RPMI7951 (cell line): Measurements from ENCODE around the gene SUV39H2. TPM values are rescaled to one million over a fixed set of nuclear protein-coding genes. Genes with fewer than 3 reads are reported as not detected.
A peak's percentile ranks its signal among the peaks of the same experiment; 100 is the strongest.
"Not testable (repeated sequence)": the region's sequence is repeated elsewhere in the genome, so short reads cannot be mapped to it uniquely, and the experiment has no call there.

ENCODE experiments used
- DNase-seq: peaks from one replicate; pipeline ENCODE4 v3.0.0-alpha.2; 2012; ENCODE audit warnings: low read depth
- total RNA-seq: library from RNA; depleted of rRNA; stranded (reverse); fragments of >200 nt; shearing (Covaris generic); gene quantifications from 2 replicates; pipeline ENCODE4 v1.2.3, GENCODE V29; 2014; rRNA removed

Gene SUV39H2
- total RNA-seq, 1 experiment from 2014 or later = 48.5 TPM

DNA sequence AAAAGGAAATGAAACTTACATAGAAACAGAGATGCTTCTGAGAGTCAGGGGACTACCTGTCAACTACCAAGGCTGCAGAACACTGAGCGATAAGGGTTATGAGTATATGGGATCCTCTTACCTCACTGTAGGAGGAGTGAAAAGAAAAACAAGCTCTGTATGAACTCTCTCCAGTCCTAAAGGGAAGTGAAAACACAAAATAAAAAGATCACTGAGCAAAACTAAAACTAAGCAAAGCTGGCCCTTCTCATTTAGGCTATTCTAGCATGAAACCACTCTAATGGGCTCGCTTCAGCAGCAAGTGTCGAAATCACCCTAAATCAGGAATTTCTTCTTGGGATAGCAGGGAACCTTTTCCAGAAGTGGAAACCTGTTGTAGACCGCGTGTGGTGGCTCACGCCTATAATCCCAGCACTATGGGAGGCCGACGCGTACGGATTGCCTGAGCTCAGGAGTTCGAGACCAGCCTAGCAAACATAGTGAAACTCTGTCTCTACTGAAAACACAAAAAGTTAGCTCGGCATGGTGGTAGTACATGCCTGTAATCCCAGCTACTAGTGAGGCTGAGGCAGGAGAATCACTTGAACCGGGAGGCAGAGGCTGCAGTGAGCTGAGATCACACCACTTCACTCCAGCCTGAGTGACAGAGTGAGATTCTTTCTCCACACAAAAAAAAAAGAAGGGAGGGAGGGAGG lies 48.2 kb downstream of the SUV39H2 start:
- DNase-seq = no peak

DNA sequence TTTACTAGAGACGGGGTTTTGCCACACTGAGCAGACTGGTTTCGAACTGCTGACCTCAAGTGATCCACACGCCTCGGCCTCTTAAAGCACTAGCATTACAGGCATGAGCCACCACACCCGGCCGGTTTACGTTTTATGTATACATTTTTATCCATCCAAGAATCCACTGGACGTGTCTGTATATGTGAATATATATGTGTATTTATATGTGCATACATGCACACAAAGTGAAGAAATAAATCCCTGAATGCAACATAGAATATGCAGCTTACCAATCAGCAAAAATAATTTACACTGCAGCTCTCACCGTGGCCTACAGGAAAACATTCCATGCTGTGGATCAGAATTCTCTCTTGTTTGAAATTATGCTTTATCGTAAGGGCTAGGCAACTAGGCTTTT lies 51.9 kb downstream of the SUV39H2 start:
- DNase-seq = no peak

DNA sequence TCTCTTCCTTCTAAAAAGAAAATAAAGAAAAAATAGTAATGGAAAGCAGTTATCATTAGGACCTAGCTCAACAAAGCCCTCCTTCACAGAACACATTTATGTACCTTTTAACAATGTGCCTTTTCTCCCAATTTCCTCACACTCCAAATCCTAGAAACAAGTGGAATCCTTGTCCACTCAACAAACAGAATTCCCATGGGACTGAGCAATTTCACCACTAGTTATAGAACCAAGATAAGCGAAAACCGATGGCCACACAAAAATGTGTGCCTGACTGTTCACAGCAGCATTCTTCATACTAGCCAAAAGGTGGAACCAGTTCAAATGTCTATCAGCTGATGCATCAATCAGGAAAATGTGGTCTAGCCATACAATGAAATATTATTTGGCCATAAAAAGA lies 57.9 kb downstream of the SUV39H2 start:
- DNase-seq = peak; percentile 39

DNA sequence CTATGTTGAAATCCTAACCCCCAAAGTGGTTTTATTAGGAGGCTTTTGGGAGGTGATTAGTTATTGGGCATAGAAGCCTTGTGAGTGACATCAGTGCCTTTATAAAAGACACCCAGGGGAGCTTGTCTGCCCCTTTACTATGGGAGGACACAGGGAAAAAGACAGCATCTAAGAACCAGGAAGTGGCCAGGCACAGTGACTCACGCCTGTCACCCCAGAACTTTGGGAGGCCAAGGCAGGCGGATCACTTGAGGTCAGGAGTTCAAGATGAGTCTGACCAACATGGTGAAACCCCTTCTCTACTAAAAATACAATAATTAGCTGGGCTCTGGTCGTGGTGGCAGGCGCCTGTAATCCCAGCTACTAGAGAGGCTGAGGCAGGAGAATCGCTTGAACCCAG lies 60.3 kb downstream of the SUV39H2 start:
- peak; percentile 64 for DNase-seq

DNA sequence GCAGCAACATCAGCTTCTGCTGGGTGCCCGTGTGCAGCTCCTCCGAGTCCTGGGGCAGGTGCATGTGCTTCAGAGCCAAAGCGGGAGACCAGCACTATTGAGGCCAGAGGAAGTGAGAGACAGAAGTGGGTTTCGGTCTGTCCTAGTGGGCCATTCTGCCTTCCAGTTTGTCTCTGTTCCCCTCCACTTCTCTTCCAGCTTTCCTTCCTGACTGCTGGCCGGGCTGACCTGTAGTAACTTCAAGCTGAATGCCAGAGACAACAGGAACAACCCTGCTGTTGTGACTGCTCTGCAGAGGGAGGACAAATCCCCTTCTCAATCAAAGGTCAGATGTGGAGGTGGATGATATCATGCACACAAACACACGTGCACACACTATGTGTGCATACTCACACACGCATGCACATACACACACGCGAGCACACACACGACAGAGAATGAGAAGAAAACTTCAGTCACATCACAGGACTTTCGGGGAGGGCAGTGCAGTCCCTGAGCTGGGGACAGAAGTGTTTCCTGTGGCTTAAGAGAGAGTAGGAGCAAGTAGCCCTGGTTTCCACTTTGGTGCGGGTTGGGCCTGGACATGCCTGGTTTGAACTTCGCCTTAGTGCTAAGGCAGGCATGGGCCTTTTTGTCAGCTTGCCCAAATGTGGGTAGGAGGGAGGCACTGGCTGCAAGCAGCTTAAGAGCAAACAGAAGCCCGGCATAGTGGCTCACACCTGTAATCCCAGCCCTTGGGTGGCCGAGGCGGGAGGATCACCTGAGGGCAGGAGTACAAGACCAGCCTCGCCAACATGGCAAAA lies 63.7 kb downstream of the SUV39H2 start:
- not testable (repeated sequence) for DNase-seq

DNA sequence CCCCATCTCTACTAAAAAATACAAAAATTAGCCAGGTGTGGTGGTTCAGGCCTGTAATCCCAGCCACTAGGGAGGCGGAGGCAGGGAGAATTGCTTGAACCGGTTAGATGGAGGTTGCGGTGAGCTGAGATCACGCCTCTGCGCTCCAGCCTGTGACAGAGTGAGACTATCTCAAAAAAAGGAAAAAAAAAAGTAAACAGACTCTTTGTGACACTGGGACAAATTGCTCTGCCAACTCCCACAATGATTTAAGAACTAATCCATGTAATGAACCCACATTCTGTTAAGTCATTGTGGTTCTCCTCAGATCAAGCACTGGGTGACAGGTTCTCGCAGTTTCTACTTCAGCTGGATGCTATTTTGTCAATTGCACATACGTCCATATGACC lies 64.3 kb downstream of the SUV39H2 start:
- DNase-seq = not testable (repeated sequence)

DNA sequence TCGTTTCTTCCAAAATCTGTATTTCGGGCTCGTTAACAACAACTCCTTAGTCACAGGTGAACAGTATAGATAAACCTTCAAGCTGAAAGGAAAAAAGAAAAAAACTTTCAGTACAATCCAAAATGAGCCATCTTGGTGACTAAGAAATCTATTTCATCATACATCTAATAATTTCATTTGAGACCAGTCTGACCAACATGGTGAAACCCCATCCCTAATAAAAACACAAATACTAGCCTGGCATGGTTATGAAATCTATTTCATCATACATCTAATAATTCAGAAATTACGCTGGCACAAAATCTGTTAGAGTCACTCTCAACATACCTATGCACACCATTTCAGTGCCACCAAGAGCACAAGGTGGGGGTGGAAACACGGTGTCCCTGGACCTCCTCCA lies 66.4 kb downstream of the SUV39H2 start:
- DNase-seq = no peak

DNA sequence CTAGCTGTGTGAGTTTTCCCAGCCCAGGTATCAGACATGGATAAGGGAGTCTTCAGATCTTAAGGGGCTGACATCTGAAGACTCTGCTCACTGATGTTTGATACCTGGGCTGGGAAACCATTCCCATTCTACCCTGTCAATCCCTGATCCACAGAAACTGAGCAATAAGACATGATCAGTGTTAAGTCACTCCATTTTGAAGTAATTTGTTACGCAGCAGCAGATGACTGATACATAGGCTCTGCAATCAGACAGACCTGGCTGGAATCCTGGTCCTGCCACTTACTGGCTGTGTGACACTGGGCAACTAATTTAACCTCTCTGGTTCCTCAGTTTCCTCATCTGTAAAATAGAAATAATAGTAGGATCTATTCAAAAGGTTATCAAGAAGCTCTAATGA lies 68.6 kb downstream of the SUV39H2 start:
- DNase-seq = no peak

DNA sequence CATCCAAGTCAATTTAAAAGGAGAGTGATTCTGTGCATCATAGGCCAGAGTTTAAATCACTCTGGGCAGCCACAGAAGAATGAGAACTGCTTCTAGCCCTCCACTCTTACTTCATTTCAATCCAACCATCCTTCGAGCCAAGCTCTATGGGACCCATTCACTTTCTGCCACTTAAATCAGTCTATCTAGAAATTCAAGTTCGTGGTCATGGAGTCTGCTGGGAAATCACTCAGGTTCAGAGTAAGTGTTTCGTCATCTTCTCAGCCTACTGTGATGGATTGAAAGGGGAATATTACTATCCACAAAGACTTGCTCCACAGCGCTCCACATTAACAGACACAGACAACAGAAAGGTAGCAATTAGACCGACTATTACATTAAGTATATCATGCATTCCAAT lies 70.6 kb downstream of the SUV39H2 start:
- DNase-seq = no peak

DNA sequence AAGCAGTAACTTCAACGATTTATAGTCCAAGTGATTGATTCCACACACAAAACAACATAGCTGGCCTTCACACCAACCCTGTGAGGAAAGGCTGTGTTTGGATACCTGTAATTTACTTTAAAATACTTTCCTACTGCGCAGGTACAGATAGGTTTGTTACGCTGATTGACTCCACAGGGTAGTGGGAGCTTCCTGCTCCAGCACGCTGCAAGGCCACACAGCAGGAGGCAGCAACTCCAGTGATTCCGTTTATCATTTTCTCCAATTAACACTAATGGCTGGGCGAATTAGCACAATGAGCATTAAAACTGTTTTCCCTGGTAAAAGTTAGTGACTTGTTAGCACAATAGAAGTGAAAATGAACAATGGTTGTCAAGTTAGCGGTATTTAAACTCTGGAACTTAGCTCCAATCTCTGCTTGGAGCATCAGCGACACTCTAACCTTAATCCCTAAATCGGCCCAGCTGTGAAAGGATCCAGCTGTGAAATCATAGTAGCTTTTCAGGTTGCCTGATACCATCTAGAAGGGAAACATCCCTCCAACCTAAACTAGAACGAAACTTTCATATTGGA lies 74.3 kb downstream of the SUV39H2 start:
- peak; percentile 9 for DNase-seq

DNA sequence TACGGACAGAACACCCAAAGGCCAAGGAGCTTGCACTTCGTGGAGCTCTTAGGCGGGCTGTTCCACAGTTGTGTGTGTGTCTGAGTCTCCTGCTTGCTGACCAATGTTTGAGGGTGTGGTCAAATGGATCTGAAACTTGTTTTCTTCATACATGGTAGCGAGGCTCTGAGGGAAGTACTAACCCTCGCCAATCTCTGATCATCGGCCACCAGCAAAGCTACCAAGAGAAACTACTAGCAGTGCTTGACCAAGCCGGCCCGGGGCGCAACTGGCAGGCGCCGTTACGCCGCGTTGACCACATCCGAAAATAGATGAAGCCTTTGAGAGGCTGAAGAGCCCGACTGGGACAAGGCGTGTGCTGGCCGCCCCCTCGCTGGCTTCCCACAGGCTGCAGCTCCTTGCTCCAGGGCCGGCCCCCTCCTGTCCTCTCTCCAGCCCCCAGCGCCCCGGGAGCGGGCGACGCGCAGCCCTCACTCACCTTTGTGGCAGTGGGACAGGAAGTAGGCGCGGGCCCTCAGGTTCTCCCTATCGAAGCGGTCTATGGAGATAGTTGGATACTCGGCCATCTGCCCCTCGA lies 74.8 kb downstream of the SUV39H2 start:
- DNase-seq = peak; percentile 76

Other genes with a start within 250 kb of the SUV39H2 start
- gene FAM107B, start 104.0 kb upstream of the SUV39H2 start, total RNA-seq = 33.1 and 39.9 TPM in 2 replicates
- gene CDNF, start 40.8 kb upstream of the SUV39H2 start, total RNA-seq = 0.29 TPM in 1 of 2 replicates, not detected in the other
- 38.7 and 51.5 TPM in 2 replicates for gene HSPA14, start 40.6 kb upstream of the SUV39H2 start, total RNA-seq
- 20.5 and 24.6 TPM in 2 replicates for gene MSANTD7, start 40.6 kb upstream of the SUV39H2 start, total RNA-seq
- gene DCLRE1C, start 75.2 kb downstream of the SUV39H2 start, total RNA-seq = 19.9 and 22.9 TPM in 2 replicates
- 1.3 TPM in 1 of 2 replicates, not detected in the other for gene MEIG1, start 80.5 kb downstream of the SUV39H2 start, total RNA-seq
- gene OLAH, start 165.1 kb downstream of the SUV39H2 start, total RNA-seq = not detected in 2 replicates
- gene ACBD7, start 209.9 kb downstream of the SUV39H2 start, total RNA-seq = 6.7 and 7.9 TPM in 2 replicates
- gene RPP38, start 218.5 kb downstream of the SUV39H2 start, total RNA-seq = 17.1 and 20.5 TPM in 2 replicates